Esophagus muscularis mucosa (tissue), 4 donors: Measurements from ENCODE around the gene MAPK8IP3. TPM values are rescaled to one million over a fixed set of nuclear protein-coding genes. Genes with fewer than 3 reads are reported as not detected.

Experiments
- DNase-seq: peaks from one replicate; pipeline ENCODE4 v3.0.0-alpha.2; 2017; ENCODE audit errors: extremely low spot score
- H3K27ac ChIP-seq, 4 donors: fragments of 200-600 bp; sonication (generic); replicated peaks in 1 of 4; 1 replicate in 3 of 4; 2 replicates in 1 of 4; pipeline ENCODE4 v1.5.1; 2016 to 2019; ENCODE audit warnings: mild to moderate bottlenecking in 1 of 4
- H3K27me3 ChIP-seq, 4 donors: fragments of 200-600 bp; sonication (generic); one replicate each; pipeline versions ENCODE4 v1.5.1 to v1.6.0; 2016 to 2019
- H3K36me3 ChIP-seq, 4 donors: fragments of 200-600 bp; sonication (generic); one replicate each; pipeline ENCODE4 v1.5.1; 2016 to 2019
- H3K4me1 ChIP-seq, 4 donors: fragments of 200-600 bp; sonication (generic); one replicate each; pipeline ENCODE4 v1.5.1; 2016 to 2019
- H3K4me3 ChIP-seq, 4 donors: fragments of 200-600 bp; sonication (generic); 1 replicate in 2 of 4; 2 replicates in 2 of 4; pipeline ENCODE4 v1.5.1; 2016 to 2019; ENCODE audit warnings: mild to moderate bottlenecking in 4 of 4, moderate library complexity in 1 of 4
- H3K9me3 ChIP-seq, 4 donors: fragments of 200-600 bp; sonication (generic); 1 replicate in 3 of 4; 2 replicates in 1 of 4; pipeline ENCODE4 v1.5.1; 2016 to 2019
- CTCF ChIP-seq, 3 experiments: fragments of 200-600 bp in 2 of 3; fragments of 450-650 bp in 1 of 3; sonication (generic) in 2 of 3; IDR thresholded peaks; one replicate each; pipeline ENCODE4 v1.5.1; 2017 to 2019; ENCODE audit warnings: antibody characterized with exemption in 3 of 3, mild to moderate bottlenecking in 2 of 3, moderate library complexity in 1 of 3
- EP300 ChIP-seq: sonication (generic); formaldehyde crosslinking; IDR thresholded peaks from one replicate; pipeline ENCODE4 v1.6.1; 2017; ENCODE audit warnings: antibody characterized with exemption
- POLR2A ChIP-seq: fragments of 450-650 bp; IDR thresholded peaks from one replicate; pipeline ENCODE4 v1.6.1; 2017; ENCODE audit warnings: antibody characterized with exemption, moderate library complexity, mild to moderate bottlenecking, low read depth
- POLR2AphosphoS5 ChIP-seq, 2 donors: sonication (generic); formaldehyde crosslinking; IDR thresholded peaks; one replicate each; pipeline ENCODE4 v1.6.1; 2017; ENCODE audit warnings: antibody characterized with exemption in 2 of 2
- WGBS: methylation state at CpG from one replicate; pipeline ENCODE4 v1.1.5; 2018; 5-methylcytosine and 5-hydroxymethylcytosine counted together
- intact Hi-C: fragments of 100-400 bp; cut with DNase I; formaldehyde crosslinking; loops from one replicate; pipeline ENCODE4 v1.15.1; 2023
- total RNA-seq, 4 donors: library from RNA; depleted of rRNA; stranded (reverse); fragments of >200 nt; gene quantifications; one replicate each; pipeline versions ENCODE4 v1.1.0 to v1.2.1, GENCODE V29; 2016

MAPK8IP3 gene
- total RNA-seq, 4 donors from 2014 or later = 21.5 to 36.2 (median 28.5) TPM

GRCh38 chr16:1785846-1786170 lies 79.8 kb downstream of the MAPK8IP3 start:
- no peak for DNase-seq
- TF ChIP-seq CTCF (IDR thresholded peaks at IDR 0.05) (no peak), POLR2AphosphoS5 (IDR thresholded peaks at IDR 0.05) (no peak), EP300 (no peak), POLR2A (no peak)
- H3K4me3 ChIP-seq = no peak overlapping the region
- WGBS = 84% methylated on average over 13 of the region's 14 CpGs
- peaks cover 15 to 63% (median 62%) of the 10 kb centered on the region in 4 donors for H3K36me3 ChIP-seq
- no peaks in the 10 kb centered on the region for H3K9me3 ChIP-seq
- intact Hi-C loops = loop anchor here (5.0 kb wide), 1 partner anchor 36 kb away; no protein-coding TSS in a partner anchor
- H3K4me1 ChIP-seq = peaks cover 21 to 56% (median 37%) of the 10 kb centered on the region in 4 donors
- H3K27me3 ChIP-seq = no peaks in the 10 kb centered on the region
- no peak overlapping the region for H3K27ac ChIP-seq

GRCh38 chr16:1786242-1787055 lies 80.5 kb downstream of the MAPK8IP3 start:
- H3K27ac ChIP-seq = no peak overlapping the region
- intact Hi-C loops = loop anchor here (5.0 kb wide), 1 partner anchor 36 kb away; no protein-coding TSS in a partner anchor
- peaks cover 15 to 66% (median 63%) of the 10 kb centered on the region in 4 donors for H3K36me3 ChIP-seq
- DNase-seq = no peak
- no peaks in the 10 kb centered on the region for H3K9me3 ChIP-seq
- H3K27me3 ChIP-seq = no peaks in the 10 kb centered on the region
- TF ChIP-seq CTCF (IDR thresholded peaks at IDR 0.05) (no peak), EP300 (no peak), POLR2A (no peak), POLR2AphosphoS5 (IDR thresholded peaks at IDR 0.05) (no peak)
- 87% methylated on average over 29 of the region's 51 CpGs for WGBS
- peaks cover 15 to 49% (median 31%) of the 10 kb centered on the region in 4 donors for H3K4me1 ChIP-seq
- no peak overlapping the region for H3K4me3 ChIP-seq

GRCh38 chr16:1787056-1787321 lies 81.0 kb downstream of the MAPK8IP3 start:
- H3K4me3 ChIP-seq = no peak overlapping the region
- H3K36me3 ChIP-seq = peaks cover 15 to 71% (median 69%) of the 10 kb centered on the region in 4 donors
- DNase-seq = no peak
- no peaks in the 10 kb centered on the region for H3K27me3 ChIP-seq
- peaks cover 12 to 44% (median 28%) of the 10 kb centered on the region in 4 donors for H3K4me1 ChIP-seq
- intact Hi-C loops = loop anchor here (5.0 kb wide), 1 partner anchor 35 kb away; no protein-coding TSS in a partner anchor
- no peak overlapping the region for H3K27ac ChIP-seq
- TF ChIP-seq CTCF (IDR thresholded peaks at IDR 0.05) = no peak
- TF ChIP-seq EP300 = no peak
- no peak for TF ChIP-seq POLR2AphosphoS5 (IDR thresholded peaks at IDR 0.05)
- no peak for TF ChIP-seq POLR2A
- 73% methylated on average over 5 of the region's 6 CpGs for WGBS
- H3K9me3 ChIP-seq = no peaks in the 10 kb centered on the region

- Histone ChIP-seq H3K4me3 (no peak overlapping the region), H3K36me3 (peaks cover 15 to 76% (median 71%) of the 10 kb centered on the region in 4 donors), H3K9me3 (no peaks in the 10 kb centered on the region), H3K4me1 (peaks cover 12 to 42% (median 28%) of the 10 kb centered on the region in 4 donors), H3K27ac (no peak overlapping the region), H3K27me3 (no peaks in the 10 kb centered on the region)
- intact Hi-C loops = loop anchor here (5.0 kb wide), 1 partner anchor 35 kb away; no protein-coding TSS in a partner anchor
- TF ChIP-seq POLR2AphosphoS5 (IDR thresholded peaks at IDR 0.05) (no peak), POLR2A (no peak), CTCF (IDR thresholded peaks at IDR 0.05) (no peak), EP300 (no peak)
- no peak for DNase-seq
- WGBS = 87% methylated on average over 33 of the region's 44 CpGs
These were observed 81.5 kb downstream of the MAPK8IP3 start for GRCh38 chr16:1787322-1788094.
